ENCODE data around the gene UQCC5.

Gene UQCC5

GRCh38 chr3:52534281-52535183 is 1.9 kb upstream of the UQCC5 start:
- DNase-seq (ENCODE audit: low read depth), result no peak

GRCh38 chr3:52535411-52536111 is 844 bp upstream of the UQCC5 start:
- DNase-seq (ENCODE audit: low read depth), result no peak

GRCh38 chr3:52536112-52536368 is 365 bp upstream of the UQCC5 start:
- no peak for DNase-seq (ENCODE audit: low read depth)

GRCh38 chr3:52537165-52537620 is 788 bp downstream of the UQCC5 start:
- no peak for DNase-seq (ENCODE audit: low read depth)

GRCh38 chr3:52537726-52538421 is 1.5 kb downstream of the UQCC5 start:
- DNase-seq (ENCODE audit: low read depth), result no peak

GRCh38 chr3:52539010-52539653 is 2.7 kb downstream of the UQCC5 start:
- no peak for DNase-seq (ENCODE audit: low read depth)

GRCh38 chr3:52541050-52541449 is 4.6 kb downstream of the UQCC5 start:
- no peak for DNase-seq (ENCODE audit: low read depth)

GRCh38 chr3:52544937-52545336 is 8.5 kb downstream of the UQCC5 start:
- DNase-seq (ENCODE audit: low read depth), result no peak

GRCh38 chr3:52546111-52546901 is 9.9 kb downstream of the UQCC5 start:
- no peak for DNase-seq (ENCODE audit: low read depth)

- no peak for DNase-seq (ENCODE audit: low read depth)
Measured at GRCh38 chr3:52547143-52547542, 10.7 kb downstream of the UQCC5 start.

- DNase-seq (ENCODE audit: low read depth), result no peak
Measured at GRCh38 chr3:52551118-52551517, 14.7 kb downstream of the UQCC5 start.

- DNase-seq (ENCODE audit: low read depth), result no peak
Measured at GRCh38 chr3:52552089-52552488, 15.7 kb downstream of the UQCC5 start.

- DNase-seq (ENCODE audit: low read depth), result no peak
Measured at GRCh38 chr3:52554026-52554755, 17.8 kb downstream of the UQCC5 start.

GRCh38 chr3:52555056-52555455 is 18.7 kb downstream of the UQCC5 start:
- DNase-seq (ENCODE audit: low read depth), result no peak

GRCh38 chr3:52557011-52557960 is 20.9 kb downstream of the UQCC5 start:
- DNase-seq (ENCODE audit: low read depth), result no peak

- no peak for DNase-seq (ENCODE audit: low read depth)
Measured at GRCh38 chr3:52558436-52558835, 22.0 kb downstream of the UQCC5 start.

GRCh38 chr3:52561028-52561747 is 24.8 kb downstream of the UQCC5 start:
- DNase-seq (ENCODE audit: low read depth), result no peak

- DNase-seq (ENCODE audit: low read depth), result no peak
Measured at GRCh38 chr3:52563984-52564383, 27.6 kb downstream of the UQCC5 start.

GRCh38 chr3:52568069-52568468 is 31.7 kb downstream of the UQCC5 start:
- DNase-seq (ENCODE audit: low read depth), result no peak

Measured in stimulated activated CD8-positive, alpha-beta memory T cell treated with anti-CD3 and anti-CD28 coated beads, Interleukin-15, amount 100 ng/mL, for 1 hour (primary cell).